Activated effector memory CD4-positive, alpha-beta T cell treated with anti-CD3 and anti-CD28 coated beads, Interleukin-2, amount 50 U/mL, for 16 hours (primary cell): ENCODE measurements around the gene ZP1.
"Not testable (repeated sequence)": the region's sequence is repeated elsewhere in the genome, so short reads cannot be mapped to it uniquely, and the experiment has no call there.

Experiments used
- DNase-seq: peaks from one replicate; pipeline ENCODE4 v3.0.0-alpha.2; 2020

Gene ZP1

GRCh38 chr11:60879971-60880588, 12.7 kb downstream of the ZP1 start:
- DNase-seq: no peak

- no peak for DNase-seq
Measured at GRCh38 chr11:60880643-60881282, 13.4 kb downstream of the ZP1 start.

- DNase-seq: peak; percentile 67
Measured at GRCh38 chr11:60887556-60887955, 20.2 kb downstream of the ZP1 start.

- DNase-seq: no peak
Measured at GRCh38 chr11:60889869-60890311, 22.5 kb downstream of the ZP1 start.

GRCh38 chr11:60890696-60891095, 23.4 kb downstream of the ZP1 start:
- no peak for DNase-seq

- no peak for DNase-seq
Measured at GRCh38 chr11:60891103-60891741, 23.9 kb downstream of the ZP1 start.

GRCh38 chr11:60895687-60896086, 28.3 kb downstream of the ZP1 start:
- DNase-seq: no peak

- no peak for DNase-seq
Measured at GRCh38 chr11:60897496-60897895, 30.2 kb downstream of the ZP1 start.

GRCh38 chr11:60899046-60899936, 31.9 kb downstream of the ZP1 start:
- DNase-seq: no peak

GRCh38 chr11:60899977-60900376, 32.6 kb downstream of the ZP1 start:
- DNase-seq: no peak

GRCh38 chr11:60900673-60901404, 33.5 kb downstream of the ZP1 start:
- no peak for DNase-seq

GRCh38 chr11:60902625-60903024, 35.3 kb downstream of the ZP1 start:
- no peak for DNase-seq

GRCh38 chr11:60905047-60905446, 37.7 kb downstream of the ZP1 start:
- peak; percentile 52 for DNase-seq

GRCh38 chr11:60905551-60906113, 38.3 kb downstream of the ZP1 start:
- DNase-seq: no peak

- DNase-seq: peak; percentile 99
Measured at GRCh38 chr11:60906132-60906972, 39.0 kb downstream of the ZP1 start, which contains the start of gene PRPF19. PRPF19 (minus strand) TSS chr11:60906585; CDS start chr11:60906382, 203 bp downstream.

GRCh38 chr11:60908803-60909202, 41.5 kb downstream of the ZP1 start:
- DNase-seq: no peak

- DNase-seq: not testable (repeated sequence)
Measured at GRCh38 chr11:60909680-60910280, 42.4 kb downstream of the ZP1 start.

GRCh38 chr11:60910281-60910687, 42.9 kb downstream of the ZP1 start:
- no peak for DNase-seq

GRCh38 chr11:60910711-60911380, 43.5 kb downstream of the ZP1 start:
- no peak for DNase-seq
